ENCODE results near the gene HMCES.

The HMCES gene, protein sequence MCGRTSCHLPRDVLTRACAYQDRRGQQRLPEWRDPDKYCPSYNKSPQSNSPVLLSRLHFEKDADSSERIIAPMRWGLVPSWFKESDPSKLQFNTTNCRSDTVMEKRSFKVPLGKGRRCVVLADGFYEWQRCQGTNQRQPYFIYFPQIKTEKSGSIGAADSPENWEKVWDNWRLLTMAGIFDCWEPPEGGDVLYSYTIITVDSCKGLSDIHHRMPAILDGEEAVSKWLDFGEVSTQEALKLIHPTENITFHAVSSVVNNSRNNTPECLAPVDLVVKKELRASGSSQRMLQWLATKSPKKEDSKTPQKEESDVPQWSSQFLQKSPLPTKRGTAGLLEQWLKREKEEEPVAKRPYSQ

DNA sequence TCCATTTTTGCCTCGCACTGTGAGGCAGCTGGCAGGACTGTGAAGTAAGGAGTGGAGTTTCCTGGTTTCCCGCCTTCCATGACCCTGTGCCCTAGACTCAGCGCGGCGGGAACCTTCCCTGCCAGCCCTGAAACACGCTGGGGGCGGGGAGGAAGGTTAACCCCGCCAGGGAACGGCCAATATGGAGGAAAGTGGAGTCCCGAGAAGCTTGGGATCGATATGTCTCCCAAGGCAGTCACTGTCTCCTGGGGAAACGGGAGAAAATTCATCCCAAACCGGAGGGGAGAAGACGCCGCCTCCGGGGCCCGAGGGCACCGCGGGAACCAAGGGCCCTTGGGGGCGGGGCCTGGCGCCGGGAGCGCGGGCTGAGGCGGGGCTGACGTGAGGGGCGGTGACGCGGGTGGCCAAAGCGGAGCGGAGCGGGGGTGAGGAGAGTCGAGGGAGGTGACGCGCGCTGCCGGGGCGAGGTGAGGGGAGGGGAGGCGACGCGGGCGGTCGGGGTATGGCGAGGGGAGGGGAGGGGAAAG lies at the start of gene HMCES:
Gene HMCES (plus strand): TSS at position 432 of the 527 bp plus-strand sequence. CDS start 863 bp downstream, outside the sequence.
- peak; percentile 77 to 90 for DNase-seq

GRCh38 chr3:129228891-129229585 lies 49.6 kb upstream of the HMCES start:
- no peak for DNase-seq

- DNase-seq: peak in 1 of 2 donors; percentile 95
Observed at GRCh38 chr3:129230311-129231019, 48.2 kb upstream of the HMCES start.

- DNase-seq: no peak
Observed at GRCh38 chr3:129231331-129232119, 47.1 kb upstream of the HMCES start.

DNA sequence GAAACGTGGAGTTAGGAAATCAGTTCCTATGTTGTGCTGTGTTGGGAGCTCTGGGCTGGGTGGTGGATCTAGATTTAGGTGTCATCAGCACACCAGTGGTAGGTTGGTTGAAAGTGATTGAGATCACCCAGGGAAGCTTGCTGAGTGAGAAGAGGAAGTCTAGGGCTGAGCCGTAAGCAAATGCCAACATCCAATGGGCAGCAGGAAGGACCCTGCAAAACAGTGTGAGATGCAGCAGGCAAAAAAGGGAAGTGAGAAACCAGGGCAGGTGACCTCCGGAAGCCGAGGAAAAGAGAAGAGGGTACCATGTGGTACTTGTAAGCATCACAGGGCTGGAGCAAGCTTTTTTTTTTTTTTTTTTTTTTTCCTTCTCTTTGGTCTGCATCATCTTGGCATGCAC lies 45.1 kb upstream of the HMCES start:
- peak; percentile 26 to 94 for DNase-seq

DNA sequence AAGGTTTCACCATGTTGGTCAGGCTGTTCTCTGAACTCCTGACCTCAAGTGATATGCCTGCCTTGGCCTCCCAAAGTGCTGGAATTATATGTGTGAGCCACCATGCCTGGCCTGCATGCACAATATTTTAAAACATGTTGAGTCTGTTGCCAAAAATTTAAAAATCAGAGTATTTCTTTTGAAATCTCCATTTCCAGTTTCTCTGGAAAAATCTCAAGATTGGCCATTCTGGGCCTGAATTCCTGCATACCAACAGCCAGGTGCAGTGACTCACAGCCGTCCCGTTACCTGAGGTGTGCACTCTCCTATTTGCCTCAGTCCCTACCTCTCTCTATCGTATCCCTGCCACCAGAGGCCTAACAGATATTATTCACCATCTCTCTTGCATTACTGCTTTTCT lies 44.2 kb upstream of the HMCES start:
- DNase-seq: no peak

- no peak for DNase-seq
Observed at GRCh38 chr3:129235344-129235917, 43.2 kb upstream of the HMCES start.

- peak in 1 of 2 donors; percentile 33 for DNase-seq
Observed at GRCh38 chr3:129238945-129239705, 39.5 kb upstream of the HMCES start.

DNA sequence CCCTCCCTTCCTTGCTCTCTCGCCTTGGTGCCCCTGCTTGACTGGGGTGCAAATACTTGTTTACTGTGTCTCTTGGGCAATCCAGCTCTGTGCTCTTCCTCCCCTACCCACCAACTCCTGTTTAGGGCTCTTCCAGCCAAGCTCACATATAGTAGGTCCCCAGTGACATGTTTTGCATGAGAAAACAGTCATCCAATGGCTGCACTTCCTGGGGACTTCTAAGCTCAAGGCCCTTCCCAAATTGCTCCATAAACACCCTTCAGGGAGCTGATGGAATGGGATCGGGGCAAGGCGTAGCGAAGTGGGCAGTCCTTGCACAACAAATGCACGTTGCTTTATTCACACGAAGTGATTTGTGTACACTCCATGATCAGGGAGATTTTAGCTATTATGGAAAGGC lies 38.7 kb upstream of the HMCES start:
- no peak for DNase-seq

DNA sequence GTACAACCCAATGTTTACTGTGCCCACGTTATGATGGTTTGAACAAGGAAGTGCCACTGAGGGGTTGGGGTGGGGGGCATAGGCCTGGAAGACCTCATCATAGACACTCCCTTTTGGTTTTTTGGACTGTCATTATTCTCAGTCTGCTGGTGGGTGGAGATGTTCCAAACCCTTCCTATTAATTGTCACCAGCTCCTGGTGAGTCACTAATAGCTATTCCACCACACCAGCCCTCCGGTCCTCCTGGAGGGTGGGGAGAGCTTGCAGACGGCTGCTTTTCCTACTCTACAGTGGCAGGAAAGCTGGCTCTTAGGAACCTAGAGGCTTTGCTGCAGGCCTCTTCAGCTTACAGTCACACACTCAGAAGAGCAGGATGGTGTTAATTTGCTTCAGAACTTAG lies 38.2 kb upstream of the HMCES start:
- DNase-seq: no peak

DNA sequence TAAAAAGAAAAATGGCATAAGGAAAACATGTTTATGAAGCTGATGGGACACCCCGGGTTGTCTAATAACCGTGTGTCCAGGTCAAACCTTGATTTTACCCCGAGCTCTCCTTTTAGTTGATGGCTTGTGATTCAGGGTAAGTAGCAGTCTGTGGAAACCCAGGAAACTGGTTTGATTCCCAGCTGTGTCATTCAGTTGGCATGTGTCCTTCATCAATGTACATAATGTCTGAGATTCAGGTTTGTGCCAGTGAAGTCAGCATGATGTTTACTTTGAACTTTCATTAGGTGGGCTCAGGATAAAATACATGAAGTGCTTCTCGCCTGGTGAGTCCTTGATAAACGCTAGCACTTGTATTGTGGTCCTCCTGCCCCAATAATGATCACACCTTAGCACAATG lies 33.5 kb upstream of the HMCES start:
- no peak for DNase-seq

- peak; percentile 28 to 89 for DNase-seq
Observed at GRCh38 chr3:129245641-129246306, 32.9 kb upstream of the HMCES start.

- DNase-seq: no peak
Observed at GRCh38 chr3:129246636-129247035, 32.0 kb upstream of the HMCES start.

- no peak for DNase-seq
Observed at GRCh38 chr3:129248286-129248979, 30.2 kb upstream of the HMCES start.

DNA sequence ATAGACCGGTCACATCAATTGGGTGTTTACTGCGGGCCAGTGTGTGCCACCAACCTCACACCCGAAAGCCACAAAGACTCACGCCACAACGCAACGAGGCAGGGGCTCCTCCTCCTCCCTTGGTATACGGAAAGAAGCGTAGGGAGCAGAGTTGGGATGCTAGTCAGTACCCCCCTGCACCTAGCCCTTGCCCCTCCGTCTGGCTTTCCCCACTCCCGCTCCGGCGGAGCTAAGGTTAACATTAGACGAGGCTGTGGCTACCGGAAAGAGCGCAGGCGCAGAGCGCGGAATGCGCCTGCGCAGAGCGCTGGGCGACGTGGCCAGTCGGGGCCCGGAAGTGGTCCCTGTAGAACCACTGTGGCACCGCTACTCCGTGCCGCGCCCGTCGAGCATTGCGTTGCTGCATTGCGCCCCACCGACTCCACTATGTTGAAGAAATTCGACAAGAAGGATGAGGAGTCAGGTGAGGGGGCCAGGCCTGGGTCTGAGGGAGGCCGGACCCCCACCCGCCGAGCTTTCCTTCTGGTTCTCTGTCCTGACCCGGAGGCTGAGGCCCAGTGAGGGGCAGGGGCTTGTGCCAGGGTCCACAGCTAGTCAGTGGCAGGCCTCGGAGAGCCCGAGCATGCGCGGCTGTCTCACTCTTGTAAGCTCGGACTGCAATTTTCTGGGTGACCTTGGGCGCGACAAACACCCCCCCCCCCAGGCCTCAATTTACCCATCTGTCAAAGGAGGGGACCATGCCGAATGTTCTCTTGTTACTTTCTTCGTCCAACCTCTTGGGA lies 29.2 kb upstream of the HMCES start, which contains the start of gene COPG1:
Gene COPG1 (plus strand): TSS at position 323 of the 782 bp plus-strand sequence. CDS start 104 bp downstream, at position 427.
- peak; percentile 80 to 85 for DNase-seq

- no peak for DNase-seq
Observed at GRCh38 chr3:129252748-129253147, 25.9 kb upstream of the HMCES start.

GRCh38 chr3:129254536-129255230 lies 24.0 kb upstream of the HMCES start:
- DNase-seq: no peak

GRCh38 chr3:129256270-129256669 lies 22.4 kb upstream of the HMCES start:
- no peak for DNase-seq

DNA sequence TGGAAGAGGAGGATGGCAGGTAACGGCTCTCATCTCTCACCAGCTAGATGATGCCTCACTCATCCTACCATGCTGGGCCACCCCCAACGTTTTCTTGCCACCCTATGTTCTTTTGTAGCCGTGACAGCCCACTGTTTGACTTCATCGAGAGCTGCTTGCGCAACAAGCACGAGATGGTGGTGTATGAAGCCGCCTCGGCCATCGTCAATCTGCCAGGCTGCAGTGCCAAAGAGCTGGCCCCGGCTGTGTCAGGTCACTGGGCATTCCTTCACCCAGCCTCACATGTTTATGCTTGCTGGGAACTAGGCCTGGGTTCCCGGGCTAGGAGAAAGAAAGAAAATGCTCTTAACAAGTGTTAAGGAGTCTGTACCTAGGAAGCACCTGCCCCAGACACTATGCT lies 21.1 kb upstream of the HMCES start:
- no peak for DNase-seq
